Hepatocyte (in vitro differentiated cells): ENCODE data around the gene NLRC5. TPM values are rescaled to one million over a fixed set of nuclear protein-coding genes. Genes with fewer than 3 reads are reported as not detected.
"Not testable (repeated sequence)": the region's sequence is repeated elsewhere in the genome, so short reads cannot be mapped to it uniquely, and the experiment has no call there.

Source experiments
- DNase-seq: peaks from one replicate; pipeline ENCODE4 v3.0.0-alpha.2; 2016; ENCODE audit warnings: low spot score
- H2AFZ ChIP-seq: fragments of 200-600 bp; sonication (generic); 2 replicates; pipeline ENCODE4 v1.6.0; 2016; ENCODE audit warnings: antibody characterized with exemption, mild to moderate bottlenecking
- H3K27ac ChIP-seq: fragments of 200-600 bp; sonication (generic); 2 replicates; pipeline ENCODE4 v1.5.1; 2016; ENCODE audit warnings: mild to moderate bottlenecking
- H3K27me3 ChIP-seq: fragments of 200-600 bp; sonication (generic); 2 replicates; pipeline ENCODE4 v1.6.1; 2016
- H3K36me3 ChIP-seq: fragments of 200-600 bp; sonication (generic); replicated peaks from 2 replicates; pipeline ENCODE4 v1.5.1; 2016; ENCODE audit warnings: low read depth; ENCODE audit not compliant: insufficient read depth
- H3K4me1 ChIP-seq: fragments of 200-600 bp; sonication (generic); 2 replicates; pipeline ENCODE4 v1.5.1; 2016; ENCODE audit warnings: mild to moderate bottlenecking, moderate library complexity; ENCODE audit not compliant: insufficient read depth
- H3K4me2 ChIP-seq: fragments of 200-600 bp; sonication (generic); 2 replicates; pipeline ENCODE4 v1.6.0; 2016
- H3K4me3 ChIP-seq: fragments of 200-600 bp; sonication (generic); 2 replicates; pipeline ENCODE4 v1.5.1; 2016; ENCODE audit warnings: mild to moderate bottlenecking
- H3K79me2 ChIP-seq: fragments of 200-600 bp; sonication (generic); 2 replicates; pipeline ENCODE4 v1.6.0; 2017; ENCODE audit warnings: mild to moderate bottlenecking
- H3K9me2 ChIP-seq: fragments of 200-600 bp; sonication (generic); replicated peaks from 2 replicates; pipeline ENCODE4 v1.6.0; 2017; ENCODE audit warnings: mild to moderate bottlenecking; ENCODE audit not compliant: insufficient read depth
- H3K9me3 ChIP-seq: fragments of 200-600 bp; sonication (generic); 2 replicates; pipeline ENCODE4 v1.5.1; 2016; ENCODE audit warnings: low read depth, mild to moderate bottlenecking
- H4K20me1 ChIP-seq: fragments of 200-600 bp; sonication (generic); 2 replicates; pipeline ENCODE4 v1.6.0; 2016; ENCODE audit warnings: mild to moderate bottlenecking; ENCODE audit not compliant: insufficient read depth, poor library complexity, severe bottlenecking
- EZH2 ChIP-seq: fragments of 200-600 bp; sonication (generic); IDR thresholded peaks from 2 replicates; pipeline ENCODE4 v1.6.1; 2016; ENCODE audit warnings: antibody characterized with exemption, mild to moderate bottlenecking, borderline replicate concordance
- EZH2phosphoT487 ChIP-seq: fragments of 200-600 bp; sonication (generic); IDR thresholded peaks from one replicate; pipeline ENCODE4 v1.6.1; 2018; ENCODE audit warnings: antibody characterized with exemption, mild to moderate bottlenecking, low read depth, moderate library complexity; ENCODE audit not compliant: unreplicated experiment, severe bottlenecking
- WGBS: methylation state at CpG from one replicate; pipeline ENCODE4 v1.1.6; 2016; ENCODE audit warnings: low lambda C conversion rate; ENCODE audit errors: missing lambda C conversion rate; 5-methylcytosine and 5-hydroxymethylcytosine counted together
- polyA plus RNA-seq: library from polyadenylated mRNA; unstranded; fragments of >200 nt; fragmentation: Nextera tagmentation; extraction: Ambion mirVana; gene quantifications from 2 replicates; pipeline ENCODE4 v1.2.1, GENCODE V29; 2016
- total RNA-seq: library from RNA; depleted of rRNA; stranded (reverse); fragments of >200 nt; gene quantifications from 2 replicates; pipeline ENCODE4 v1.2.3, GENCODE V29; 2014
- TF ChIP-seq, protein P1 (sequence below): fragments of 200-600 bp; sonication (generic); IDR thresholded peaks from 2 replicates; pipeline ENCODE4 v1.5.1; 2016; ENCODE audit warnings: antibody characterized with exemption, mild to moderate bottlenecking; ENCODE audit not compliant: poor library complexity

NLRC5 gene
- total and polyA plus RNA-seq, 2 experiments from 2014 or later: 6.4 to 7.0 TPM

DNA sequence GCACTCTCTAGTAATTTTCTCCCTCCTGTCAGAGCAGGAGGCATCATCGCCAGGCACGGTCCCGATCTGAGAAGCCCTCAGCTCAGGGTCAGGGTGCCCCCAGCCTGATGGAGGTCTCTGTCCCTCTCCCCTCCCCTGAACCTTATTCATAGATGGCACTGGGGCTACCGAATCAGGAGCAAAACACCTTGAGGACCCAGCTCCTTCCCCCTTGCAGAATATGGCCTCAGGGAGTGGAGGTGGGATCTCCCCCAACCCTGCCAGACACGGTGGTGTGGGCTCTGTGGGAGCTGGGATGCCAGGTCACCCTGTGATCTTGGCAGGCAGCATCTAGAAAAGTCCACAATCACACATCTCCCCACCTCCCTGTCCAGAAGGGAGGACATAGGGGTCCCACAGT is 105.6 kb downstream of the NLRC5 start:
- H3K4me2 ChIP-seq: no peak overlapping the region
- H3K27ac ChIP-seq: no peak overlapping the region
- no peaks in the 10 kb centered on the region for H4K20me1 ChIP-seq
- H3K79me2 ChIP-seq: no peaks in the 10 kb centered on the region
- no peaks in the 10 kb centered on the region for H3K9me2 ChIP-seq
- WGBS: 71% methylated on average over 5 of the region's 5 CpGs
- no peaks in the 10 kb centered on the region for H3K9me3 ChIP-seq
- no peak overlapping the region for H3K4me3 ChIP-seq
- no peak overlapping the region for H2AFZ ChIP-seq
- H3K36me3 ChIP-seq: no peaks in the 10 kb centered on the region
- TF ChIP-seq EZH2 (no peak), EZH2phosphoT487 (no peak)
- TF ChIP-seq, protein P1, sequence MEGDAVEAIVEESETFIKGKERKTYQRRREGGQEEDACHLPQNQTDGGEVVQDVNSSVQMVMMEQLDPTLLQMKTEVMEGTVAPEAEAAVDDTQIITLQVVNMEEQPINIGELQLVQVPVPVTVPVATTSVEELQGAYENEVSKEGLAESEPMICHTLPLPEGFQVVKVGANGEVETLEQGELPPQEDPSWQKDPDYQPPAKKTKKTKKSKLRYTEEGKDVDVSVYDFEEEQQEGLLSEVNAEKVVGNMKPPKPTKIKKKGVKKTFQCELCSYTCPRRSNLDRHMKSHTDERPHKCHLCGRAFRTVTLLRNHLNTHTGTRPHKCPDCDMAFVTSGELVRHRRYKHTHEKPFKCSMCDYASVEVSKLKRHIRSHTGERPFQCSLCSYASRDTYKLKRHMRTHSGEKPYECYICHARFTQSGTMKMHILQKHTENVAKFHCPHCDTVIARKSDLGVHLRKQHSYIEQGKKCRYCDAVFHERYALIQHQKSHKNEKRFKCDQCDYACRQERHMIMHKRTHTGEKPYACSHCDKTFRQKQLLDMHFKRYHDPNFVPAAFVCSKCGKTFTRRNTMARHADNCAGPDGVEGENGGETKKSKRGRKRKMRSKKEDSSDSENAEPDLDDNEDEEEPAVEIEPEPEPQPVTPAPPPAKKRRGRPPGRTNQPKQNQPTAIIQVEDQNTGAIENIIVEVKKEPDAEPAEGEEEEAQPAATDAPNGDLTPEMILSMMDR: no peak
- no peaks in the 10 kb centered on the region for H3K27me3 ChIP-seq
- no peak for DNase-seq
- H3K4me1 ChIP-seq: peaks cover 7% of the 10 kb centered on the region

DNA sequence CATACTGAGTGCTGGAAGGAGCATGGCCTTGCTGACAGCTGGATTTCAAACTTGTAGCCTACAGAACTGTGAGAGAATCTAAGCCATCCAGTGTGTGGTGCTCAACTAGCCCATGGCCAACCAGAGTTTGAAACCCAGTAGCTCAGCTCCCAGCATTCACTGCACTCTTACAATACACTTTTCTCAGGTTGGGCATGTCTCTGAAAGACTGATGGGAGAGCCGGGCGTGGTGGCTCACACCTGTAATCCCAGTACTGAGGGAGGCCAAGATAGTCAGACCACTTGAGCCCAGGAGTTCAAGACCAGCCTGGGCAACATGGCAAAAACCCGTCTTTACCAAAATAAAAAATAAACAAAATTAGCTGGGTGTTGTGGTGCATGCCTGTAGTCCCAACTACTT is 106.8 kb downstream of the NLRC5 start:
- H3K4me3 ChIP-seq: no peak overlapping the region

GRCh38 chr16:57096793-57097192 is 107.4 kb downstream of the NLRC5 start:
- no peak overlapping the region for H2AFZ ChIP-seq
- no peaks in the 10 kb centered on the region for H3K9me2 ChIP-seq
- no peak overlapping the region for H3K27ac ChIP-seq
- H3K9me3 ChIP-seq: no peaks in the 10 kb centered on the region
- no peak for DNase-seq
- peaks cover 3% of the 10 kb centered on the region for H3K4me1 ChIP-seq
- no peak overlapping the region for H3K4me3 ChIP-seq
- no peak overlapping the region for H3K4me2 ChIP-seq
- TF ChIP-seq EZH2 (no peak), EZH2phosphoT487 (no peak)
- TF ChIP-seq, protein P1: no peak
- no peaks in the 10 kb centered on the region for H4K20me1 ChIP-seq
- no peaks in the 10 kb centered on the region for H3K36me3 ChIP-seq
- no peaks in the 10 kb centered on the region for H3K79me2 ChIP-seq
- 100% methylated on average over 2 of the region's 2 CpGs for WGBS
- no peaks in the 10 kb centered on the region for H3K27me3 ChIP-seq

More for the DNA sequence above, 106.8 kb downstream of the NLRC5 start:
- Histone ChIP-seq H4K20me1 (no peaks in the 10 kb centered on the region), H3K9me3 (no peaks in the 10 kb centered on the region), H3K79me2 (no peaks in the 10 kb centered on the region), H3K4me2 (no peak overlapping the region), H3K9me2 (no peaks in the 10 kb centered on the region), H3K36me3 (no peaks in the 10 kb centered on the region), H3K4me1 (peaks cover 7% of the 10 kb centered on the region), H2AFZ (no peak overlapping the region), H3K27ac (no peak overlapping the region), H3K27me3 (no peaks in the 10 kb centered on the region)
- 98% methylated on average over 3 of the region's 3 CpGs for WGBS
- no peak for DNase-seq
- TF ChIP-seq EZH2phosphoT487: no peak

DNA sequence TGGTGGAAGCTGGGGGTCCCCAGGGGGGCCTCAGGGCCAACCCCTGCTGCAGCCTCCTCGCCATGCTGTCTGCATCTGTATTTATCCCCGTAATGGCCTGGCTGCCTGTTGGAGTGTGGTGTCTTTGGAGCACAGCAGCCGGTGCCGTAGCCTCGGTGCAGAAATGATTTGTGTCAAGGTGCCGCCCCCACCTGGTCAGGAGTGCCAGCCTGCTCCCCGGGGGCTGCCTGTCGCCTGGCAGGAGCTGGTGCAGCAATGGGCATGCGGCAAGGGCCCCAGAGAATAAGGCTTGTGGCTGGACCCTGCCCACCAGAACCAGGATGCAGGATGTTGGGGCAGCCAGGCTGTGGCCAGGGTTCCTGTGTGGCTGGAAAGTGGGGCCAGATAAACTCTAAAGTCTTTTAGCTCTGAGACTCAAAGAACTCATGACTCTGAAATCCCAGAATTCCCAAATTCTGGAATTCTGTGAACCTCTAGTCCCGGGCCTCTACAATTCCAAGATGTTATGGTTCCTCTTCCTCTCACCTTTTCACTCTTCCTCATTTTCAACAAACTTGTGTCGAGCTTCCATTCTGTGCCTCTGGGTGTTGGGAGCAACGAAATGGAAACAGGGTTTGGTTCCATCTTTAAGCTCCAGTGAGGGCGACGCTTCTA is 109.0 kb downstream of the NLRC5 start:
- Histone ChIP-seq H3K4me1 (no peaks in the 10 kb centered on the region), H4K20me1 (no peaks in the 10 kb centered on the region), H3K36me3 (no peaks in the 10 kb centered on the region), H3K79me2 (no peaks in the 10 kb centered on the region), H3K4me3 (no peak overlapping the region), H3K27ac (no peak overlapping the region), H3K4me2 (no peak overlapping the region), H3K27me3 (no peaks in the 10 kb centered on the region), H3K9me3 (no peaks in the 10 kb centered on the region), H3K9me2 (no peaks in the 10 kb centered on the region), H2AFZ (no peak overlapping the region)
- DNase-seq: no peak
- TF ChIP-seq EZH2phosphoT487 (no peak), EZH2 (no peak)
- TF ChIP-seq, protein P1: no peak
- WGBS: 86% methylated on average over 14 of the region's 14 CpGs

DNA sequence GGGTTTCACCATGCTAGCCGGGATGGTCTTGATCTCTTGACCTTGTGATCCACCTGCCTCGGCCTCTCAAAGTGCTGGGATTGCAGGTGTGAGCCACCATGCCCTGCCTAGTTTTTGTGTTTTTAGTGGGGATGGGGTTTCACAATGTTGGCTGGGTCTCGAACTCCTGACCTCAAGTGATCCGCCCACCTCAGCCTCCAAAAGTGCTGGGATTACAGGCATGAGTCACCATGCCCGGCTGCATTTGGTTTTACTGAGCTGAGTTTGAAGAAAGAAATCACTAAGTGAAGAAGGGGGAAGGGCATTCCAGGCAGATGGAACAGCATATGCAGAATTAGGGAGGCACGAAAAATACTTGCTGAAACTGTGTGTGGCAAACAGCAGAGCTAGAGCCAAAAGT is 110.6 kb downstream of the NLRC5 start:
- DNase-seq, H3K4me2 ChIP-seq, H3K79me2 ChIP-seq, H3K9me2 ChIP-seq, H3K27ac ChIP-seq, H3K9me3 ChIP-seq, H3K4me3 ChIP-seq, H2AFZ ChIP-seq, H3K36me3 ChIP-seq, H4K20me1 ChIP-seq, H3K27me3 ChIP-seq, H3K4me1 ChIP-seq: not testable (repeated sequence)
- 63% methylated on average over 6 of the region's 6 CpGs for WGBS
